ENCODE data around the gene UGT3A1.
"Not testable (repeated sequence)": the region's sequence is repeated elsewhere in the genome, so short reads cannot be mapped to it uniquely, and the experiment has no call there.

UGT3A1 gene

GRCh38 chr5:35990941-35991611 lies at the start of gene UGT3A1:
Gene UGT3A1, minus strand, starts transcription at chr5:35991390. Its CDS starts 150 bp downstream, at chr5:35991240.
- in situ Hi-C loops (cut with MboI; ENCODE audit: low sequenced_read_pairs): no loop called here

GRCh38 chr5:36035696-36036095 lies 44.5 kb upstream of the UGT3A1 start:
- in situ Hi-C loops (cut with MboI; ENCODE audit: low sequenced_read_pairs): no loop called here

- in situ Hi-C loops (cut with MboI; ENCODE audit: low sequenced_read_pairs): not testable (repeated sequence)
Observed at GRCh38 chr5:36034536-36035134, 43.4 kb upstream of the UGT3A1 start.

- in situ Hi-C loops (cut with MboI; ENCODE audit: low sequenced_read_pairs): no loop called here
Observed at GRCh38 chr5:36033486-36033885, 42.3 kb upstream of the UGT3A1 start.

GRCh38 chr5:36033047-36033446 lies 41.9 kb upstream of the UGT3A1 start:
- in situ Hi-C loops (cut with MboI; ENCODE audit: low sequenced_read_pairs): no loop called here

GRCh38 chr5:36031223-36031622 lies 40.0 kb upstream of the UGT3A1 start:
- in situ Hi-C loops (cut with MboI; ENCODE audit: low sequenced_read_pairs): no loop called here

GRCh38 chr5:36029914-36030313 lies 38.7 kb upstream of the UGT3A1 start:
- in situ Hi-C loops (cut with MboI; ENCODE audit: low sequenced_read_pairs): no loop called here

- in situ Hi-C loops (cut with MboI; ENCODE audit: low sequenced_read_pairs): no loop called here
Observed at GRCh38 chr5:36028816-36029465, 37.8 kb upstream of the UGT3A1 start.

GRCh38 chr5:36027711-36028110 lies 36.5 kb upstream of the UGT3A1 start:
- in situ Hi-C loops (cut with MboI; ENCODE audit: low sequenced_read_pairs): no loop called here

- in situ Hi-C loops (cut with MboI; ENCODE audit: low sequenced_read_pairs): no loop called here
Observed at GRCh38 chr5:36026706-36027465, 35.7 kb upstream of the UGT3A1 start.

GRCh38 chr5:36022246-36022645 lies 31.1 kb upstream of the UGT3A1 start:
- in situ Hi-C loops (cut with MboI; ENCODE audit: low sequenced_read_pairs): not testable (repeated sequence)

GRCh38 chr5:36019584-36019983 lies 28.4 kb upstream of the UGT3A1 start:
- in situ Hi-C loops (cut with MboI; ENCODE audit: low sequenced_read_pairs): not testable (repeated sequence)

GRCh38 chr5:36017622-36018021 lies 26.4 kb upstream of the UGT3A1 start:
- in situ Hi-C loops (cut with MboI; ENCODE audit: low sequenced_read_pairs): no loop called here

GRCh38 chr5:36017004-36017403 lies 25.8 kb upstream of the UGT3A1 start:
- in situ Hi-C loops (cut with MboI; ENCODE audit: low sequenced_read_pairs): no loop called here

- in situ Hi-C loops (cut with MboI; ENCODE audit: low sequenced_read_pairs): no loop called here
Observed at GRCh38 chr5:36013182-36013581, 22.0 kb upstream of the UGT3A1 start.

GRCh38 chr5:36009698-36010097 lies 18.5 kb upstream of the UGT3A1 start:
- in situ Hi-C loops (cut with MboI; ENCODE audit: low sequenced_read_pairs): no loop called here

- in situ Hi-C loops (cut with MboI; ENCODE audit: low sequenced_read_pairs): no loop called here
Observed at GRCh38 chr5:36007366-36007765, 16.2 kb upstream of the UGT3A1 start.

- in situ Hi-C loops (cut with MboI; ENCODE audit: low sequenced_read_pairs): no loop called here
Observed at GRCh38 chr5:36006163-36006562, 15.0 kb upstream of the UGT3A1 start.

GRCh38 chr5:36001032-36001431 lies 9.8 kb upstream of the UGT3A1 start:
- in situ Hi-C loops (cut with MboI; ENCODE audit: low sequenced_read_pairs): no loop called here

GRCh38 chr5:35999547-35999946 lies 8.4 kb upstream of the UGT3A1 start:
- in situ Hi-C loops (cut with MboI; ENCODE audit: low sequenced_read_pairs): no loop called here

GRCh38 chr5:35996076-35996475 lies 4.9 kb upstream of the UGT3A1 start:
- in situ Hi-C loops (cut with MboI; ENCODE audit: low sequenced_read_pairs): no loop called here

- in situ Hi-C loops (cut with MboI; ENCODE audit: low sequenced_read_pairs): no loop called here
Observed at GRCh38 chr5:35990520-35990919, 670 bp downstream of the UGT3A1 start.

Data from HL-60/S4 treated with phorbol 12-myristate 13-acetate at 8.2 ng/mL for 4 days and 3 days (cell line).